Neural crest cell (in vitro differentiated cells): ENCODE data around the gene EXTL2. TPM values are rescaled to one million over a fixed set of nuclear protein-coding genes. Genes with fewer than 3 reads are reported as not detected.
A peak's percentile ranks its signal among the peaks of the same experiment; 100 is the strongest.

Source experiments
- DNase-seq: peaks from one replicate; pipeline ENCODE4 v3.0.0; 2021; ENCODE audit warnings: low read depth, mixed read lengths, low spot score
- H3K27ac Mint-ChIP-seq: one replicate; pipeline ENCODE4 v1.8.0; 2021; ENCODE audit warnings: mild to moderate bottlenecking, mixed read lengths; ENCODE audit not compliant: unreplicated experiment
- H3K27me3 Mint-ChIP-seq: 2 replicates; pipeline ENCODE4 v1.8.0; 2021; ENCODE audit warnings: low read depth, mild to moderate bottlenecking, mixed read lengths
- H3K36me3 Mint-ChIP-seq: 2 replicates; pipeline ENCODE4 v1.8.0; 2021; ENCODE audit warnings: low read depth, mild to moderate bottlenecking, mixed read lengths
- H3K4me1 Mint-ChIP-seq: 2 replicates; pipeline ENCODE4 v1.8.0; 2021; ENCODE audit warnings: mixed read lengths
- H3K4me3 Mint-ChIP-seq: one replicate; pipeline ENCODE4 v1.8.0; 2021; ENCODE audit warnings: mild to moderate bottlenecking, mixed read lengths
- H3K9me3 Mint-ChIP-seq: 2 replicates; pipeline ENCODE4 v1.8.0; 2021; ENCODE audit warnings: mixed read lengths
- total RNA-seq: library from RNA; stranded (reverse); gene quantifications from 2 replicates; pipeline ENCODE4 v1.2.1, GENCODE V29; 2021
- TF ChIP-seq, protein P1 (sequence below): fragments of 200-600 bp; sonication (generic); conservative IDR thresholded peaks from 2 replicates; pipeline ENCODE4 v1.5.0; 2021; ENCODE audit warnings: antibody characterized with exemption, mild to moderate bottlenecking

The EXTL2 gene
- total RNA-seq, 1 donor from 2014 or later, result 52.3 TPM

DNA sequence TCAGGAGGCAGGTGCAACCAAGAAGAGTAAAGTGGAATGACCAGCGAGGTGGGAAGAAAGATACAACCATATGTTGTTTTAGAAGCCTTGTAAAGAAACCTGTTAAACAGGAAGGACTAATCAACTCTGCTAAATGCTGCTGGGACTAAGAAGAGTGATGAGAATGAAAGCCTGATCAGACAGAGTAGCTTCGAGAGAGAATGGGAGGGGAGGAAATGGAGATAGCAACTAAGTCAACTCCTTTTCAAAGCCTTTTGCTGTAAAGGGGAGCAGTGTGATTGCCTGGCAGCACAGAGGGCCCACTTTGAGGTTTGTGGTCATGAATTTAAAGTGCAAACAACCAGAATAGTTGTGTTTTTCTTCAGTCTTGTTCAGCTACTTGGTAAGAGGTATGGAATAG is 32.6 kb upstream of the EXTL2 start:
- Mint-ChIP-seq H3K4me1 (no peaks in the 10 kb centered on the region), H3K9me3 (no peaks in the 10 kb centered on the region), H3K27ac (no peak overlapping the region), H3K27me3 (no peaks in the 10 kb centered on the region), H3K36me3 (peaks cover 13% of the 10 kb centered on the region), H3K4me3 (no peak overlapping the region)
- DNase-seq, result no peak
- TF ChIP-seq, protein P1, sequence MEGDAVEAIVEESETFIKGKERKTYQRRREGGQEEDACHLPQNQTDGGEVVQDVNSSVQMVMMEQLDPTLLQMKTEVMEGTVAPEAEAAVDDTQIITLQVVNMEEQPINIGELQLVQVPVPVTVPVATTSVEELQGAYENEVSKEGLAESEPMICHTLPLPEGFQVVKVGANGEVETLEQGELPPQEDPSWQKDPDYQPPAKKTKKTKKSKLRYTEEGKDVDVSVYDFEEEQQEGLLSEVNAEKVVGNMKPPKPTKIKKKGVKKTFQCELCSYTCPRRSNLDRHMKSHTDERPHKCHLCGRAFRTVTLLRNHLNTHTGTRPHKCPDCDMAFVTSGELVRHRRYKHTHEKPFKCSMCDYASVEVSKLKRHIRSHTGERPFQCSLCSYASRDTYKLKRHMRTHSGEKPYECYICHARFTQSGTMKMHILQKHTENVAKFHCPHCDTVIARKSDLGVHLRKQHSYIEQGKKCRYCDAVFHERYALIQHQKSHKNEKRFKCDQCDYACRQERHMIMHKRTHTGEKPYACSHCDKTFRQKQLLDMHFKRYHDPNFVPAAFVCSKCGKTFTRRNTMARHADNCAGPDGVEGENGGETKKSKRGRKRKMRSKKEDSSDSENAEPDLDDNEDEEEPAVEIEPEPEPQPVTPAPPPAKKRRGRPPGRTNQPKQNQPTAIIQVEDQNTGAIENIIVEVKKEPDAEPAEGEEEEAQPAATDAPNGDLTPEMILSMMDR, result no peak

DNA sequence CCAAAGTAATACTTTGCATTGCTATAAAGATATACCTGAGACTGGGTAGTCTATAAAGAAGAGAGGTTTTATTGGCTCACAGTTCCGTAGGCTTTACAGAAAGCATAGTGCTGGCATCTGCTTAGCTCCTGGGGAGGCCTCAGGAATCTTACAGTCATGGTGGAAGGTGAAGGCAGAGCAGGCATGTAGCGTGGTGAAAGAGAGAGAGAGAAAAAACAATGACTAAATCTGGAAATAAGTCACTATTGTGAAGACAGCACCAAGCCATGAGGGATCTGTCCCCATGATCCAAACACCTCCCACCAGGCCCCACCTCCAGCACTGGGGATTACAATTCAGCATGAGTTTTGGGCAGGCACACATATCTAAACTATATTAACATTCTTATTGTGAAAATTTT is 31.6 kb upstream of the EXTL2 start:
- Mint-ChIP-seq H3K4me1 (peaks cover under 1% of the 10 kb centered on the region), H3K4me3 (no peak overlapping the region), H3K27ac (no peak overlapping the region), H3K36me3 (peaks cover 14% of the 10 kb centered on the region), H3K9me3 (no peaks in the 10 kb centered on the region), H3K27me3 (no peaks in the 10 kb centered on the region)
- TF ChIP-seq, protein P1, result no peak
- no peak for DNase-seq

DNA sequence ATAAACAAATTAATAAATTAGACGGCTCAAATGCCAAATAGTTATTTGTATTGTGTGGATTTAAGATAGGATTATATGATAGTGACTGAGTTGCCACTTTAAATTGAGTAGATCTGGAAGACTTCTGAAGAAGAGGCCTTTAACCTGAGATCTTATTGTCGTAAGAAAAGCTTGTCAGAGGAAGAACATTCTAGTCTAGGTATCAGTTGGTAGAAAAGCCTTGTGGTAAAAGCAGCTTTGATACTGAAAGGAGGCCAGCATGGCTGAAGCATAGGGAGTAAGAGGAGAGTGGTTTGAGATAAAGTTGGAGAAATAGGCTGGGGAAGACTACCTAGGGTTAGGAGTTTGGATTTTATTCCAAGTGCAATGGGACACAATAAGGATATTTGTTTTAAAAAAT is 30.3 kb upstream of the EXTL2 start:
- TF ChIP-seq, protein P1, result no peak
- no peak overlapping the region for H3K4me3 Mint-ChIP-seq
- H3K4me1 Mint-ChIP-seq, result peaks cover 5% of the 10 kb centered on the region
- no peaks in the 10 kb centered on the region for H3K9me3 Mint-ChIP-seq
- no peaks in the 10 kb centered on the region for H3K27me3 Mint-ChIP-seq
- peaks cover 17% of the 10 kb centered on the region for H3K36me3 Mint-ChIP-seq
- no peak overlapping the region for H3K27ac Mint-ChIP-seq
- DNase-seq, result no peak

DNA sequence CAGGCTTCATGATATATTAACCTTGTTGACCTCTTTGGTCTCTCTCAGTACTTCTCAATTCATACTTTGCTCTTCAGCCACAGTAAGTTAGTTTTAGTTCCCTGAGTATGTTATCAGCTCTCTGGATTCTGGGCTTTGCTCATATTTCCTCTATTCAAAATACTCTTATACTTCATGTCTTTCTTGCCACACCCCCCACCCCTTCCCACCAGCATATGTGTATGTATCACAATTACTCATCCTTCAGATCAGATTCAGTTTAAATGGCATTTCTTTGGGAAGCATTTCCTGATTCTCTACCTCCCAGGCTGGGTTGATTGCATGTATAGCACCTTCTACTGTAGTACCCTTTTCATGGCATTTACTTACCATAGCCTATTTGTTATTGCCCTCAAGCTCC is 29.6 kb upstream of the EXTL2 start:
- TF ChIP-seq, protein P1, result no peak
- Mint-ChIP-seq H3K4me3 (no peak overlapping the region), H3K36me3 (peaks cover 17% of the 10 kb centered on the region), H3K27me3 (no peaks in the 10 kb centered on the region), H3K27ac (no peak overlapping the region), H3K4me1 (peaks cover 5% of the 10 kb centered on the region), H3K9me3 (no peaks in the 10 kb centered on the region)
- no peak for DNase-seq

DNA sequence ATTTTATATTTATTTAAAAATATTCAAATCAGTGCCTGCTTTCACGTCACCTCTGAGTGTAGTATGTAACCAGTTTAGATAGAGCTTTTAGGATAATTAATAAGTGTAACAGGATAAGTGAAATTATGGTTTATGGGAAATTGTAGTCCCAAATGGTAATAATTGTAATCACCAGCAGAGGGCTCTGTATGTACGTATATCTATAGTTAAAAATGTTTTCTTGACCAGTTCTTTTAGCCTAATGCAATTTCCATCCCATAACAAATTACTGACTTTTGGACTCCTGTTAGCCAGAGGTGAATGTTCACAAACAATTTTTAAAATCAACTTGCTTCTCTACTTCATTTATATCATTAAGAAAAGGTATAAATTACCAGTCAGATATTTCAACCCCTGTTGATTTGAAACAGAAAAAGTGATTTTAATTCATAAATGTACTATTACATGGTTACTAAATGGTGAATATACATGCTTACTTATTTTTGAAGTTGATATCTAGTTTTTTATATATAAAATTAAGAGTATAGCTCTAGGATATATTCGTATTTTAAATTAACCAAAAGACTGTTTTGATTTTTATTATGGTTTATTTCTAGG is 26.6 kb upstream of the EXTL2 start:
- Mint-ChIP-seq H3K27me3 (no peaks in the 10 kb centered on the region), H3K4me3 (no peak overlapping the region), H3K27ac (no peak overlapping the region), H3K9me3 (no peaks in the 10 kb centered on the region), H3K4me1 (peaks cover 5% of the 10 kb centered on the region), H3K36me3 (peaks cover 15% of the 10 kb centered on the region)
- DNase-seq, result no peak
- TF ChIP-seq, protein P1, result peak; percentile 83
